OCI-M2 (cell line): ENCODE results near the gene AK5.
"Not testable (repeated sequence)": the region's sequence is repeated elsewhere in the genome, so short reads cannot be mapped to it uniquely, and the experiment has no call there.

ENCODE experiments used
- DNase-seq: peaks from one replicate; lab custom pipeline; 2025; ENCODE audit not compliant: unreplicated experiment; lab: John Stamatoyannopoulos, UW

AK5 gene

GRCh38 chr1:77494026-77494425, 212.2 kb downstream of the AK5 start:
- DNase-seq = no peak

- DNase-seq = no peak
Measured at GRCh38 chr1:77498918-77499317, 217.1 kb downstream of the AK5 start.

GRCh38 chr1:77499466-77499865, 217.6 kb downstream of the AK5 start:
- no peak for DNase-seq

GRCh38 chr1:77504986-77505385, 223.2 kb downstream of the AK5 start:
- no peak for DNase-seq

GRCh38 chr1:77506771-77507170, 225.0 kb downstream of the AK5 start:
- DNase-seq = no peak

- DNase-seq = no peak
Measured at GRCh38 chr1:77509051-77509492, 227.3 kb downstream of the AK5 start.

GRCh38 chr1:77509898-77510297, 228.1 kb downstream of the AK5 start:
- DNase-seq = no peak

- DNase-seq = no peak
Measured at GRCh38 chr1:77511440-77511840, 229.6 kb downstream of the AK5 start.

- not testable (repeated sequence) for DNase-seq
Measured at GRCh38 chr1:77512650-77513049, 230.8 kb downstream of the AK5 start.

GRCh38 chr1:77513839-77514763, 232.3 kb downstream of the AK5 start:
- no peak for DNase-seq

- no peak for DNase-seq
Measured at GRCh38 chr1:77514921-77515776, 233.3 kb downstream of the AK5 start.

- no peak for DNase-seq
Measured at GRCh38 chr1:77516106-77516505, 234.3 kb downstream of the AK5 start.

- DNase-seq = no peak
Measured at GRCh38 chr1:77524038-77524437, 242.2 kb downstream of the AK5 start.

GRCh38 chr1:77531149-77531548, 249.3 kb downstream of the AK5 start:
- DNase-seq = not testable (repeated sequence)

- DNase-seq = not testable (repeated sequence)
Measured at GRCh38 chr1:77531596-77532280, 249.9 kb downstream of the AK5 start.

GRCh38 chr1:77532641-77533040, 250.8 kb downstream of the AK5 start:
- no peak for DNase-seq

GRCh38 chr1:77533660-77534305, 252.0 kb downstream of the AK5 start:
- no peak for DNase-seq

- DNase-seq = no peak
Measured at GRCh38 chr1:77534456-77534855, 252.6 kb downstream of the AK5 start.

GRCh38 chr1:77536813-77537212, 255.0 kb downstream of the AK5 start:
- no peak for DNase-seq

- no peak for DNase-seq
Measured at GRCh38 chr1:77538956-77539518, 257.2 kb downstream of the AK5 start.
